ENCODE data around the gene ZYX.
"Not testable (repeated sequence)": the region's sequence is repeated elsewhere in the genome, so short reads cannot be mapped to it uniquely, and the experiment has no call there.

The ZYX gene

DNA sequence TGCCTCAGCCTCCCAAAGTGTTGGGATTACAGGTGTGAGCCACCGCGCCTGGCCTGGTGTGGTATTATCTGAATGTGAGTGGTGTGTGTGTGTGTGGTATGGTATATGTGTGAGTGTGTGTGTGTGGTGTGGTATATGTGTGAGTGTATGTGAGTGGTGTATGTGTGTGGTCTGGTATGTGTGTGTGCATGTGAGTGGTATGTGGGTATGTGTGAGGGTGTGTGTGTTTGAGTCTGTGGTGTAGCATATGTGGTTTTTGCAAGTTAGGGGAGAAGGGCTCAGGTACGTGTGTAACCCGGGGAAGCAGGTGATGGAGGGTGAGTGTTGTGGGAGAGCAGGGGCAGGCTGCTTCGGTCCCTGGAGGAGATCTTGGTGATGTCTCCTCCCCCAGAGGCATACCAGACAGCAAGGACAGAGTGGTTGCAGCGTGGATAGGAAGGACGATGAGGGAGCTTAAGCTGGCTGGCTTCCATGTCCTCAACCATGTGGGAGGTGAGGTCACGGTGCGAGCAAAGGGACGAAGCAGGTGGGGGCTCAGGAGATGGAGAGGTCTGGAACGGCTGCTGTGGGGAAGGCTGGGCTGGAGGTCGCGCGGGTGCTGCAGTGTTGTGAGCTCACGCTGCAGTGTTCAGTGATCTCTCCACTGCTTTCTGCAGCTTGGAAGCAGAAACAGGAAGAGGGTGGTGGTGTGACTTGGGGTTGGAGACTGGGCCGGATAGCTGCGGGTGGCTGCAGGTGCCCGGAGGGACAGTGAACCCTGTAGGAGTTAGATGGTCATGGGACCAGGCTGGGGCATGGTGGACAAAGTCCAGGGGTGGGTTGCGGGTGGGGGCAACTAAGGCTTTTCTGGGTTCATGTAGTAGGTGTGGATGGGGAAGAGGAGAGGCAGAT, 5.0 kb downstream of the ZYX start:
- DNase-seq, result no peak

DNA sequence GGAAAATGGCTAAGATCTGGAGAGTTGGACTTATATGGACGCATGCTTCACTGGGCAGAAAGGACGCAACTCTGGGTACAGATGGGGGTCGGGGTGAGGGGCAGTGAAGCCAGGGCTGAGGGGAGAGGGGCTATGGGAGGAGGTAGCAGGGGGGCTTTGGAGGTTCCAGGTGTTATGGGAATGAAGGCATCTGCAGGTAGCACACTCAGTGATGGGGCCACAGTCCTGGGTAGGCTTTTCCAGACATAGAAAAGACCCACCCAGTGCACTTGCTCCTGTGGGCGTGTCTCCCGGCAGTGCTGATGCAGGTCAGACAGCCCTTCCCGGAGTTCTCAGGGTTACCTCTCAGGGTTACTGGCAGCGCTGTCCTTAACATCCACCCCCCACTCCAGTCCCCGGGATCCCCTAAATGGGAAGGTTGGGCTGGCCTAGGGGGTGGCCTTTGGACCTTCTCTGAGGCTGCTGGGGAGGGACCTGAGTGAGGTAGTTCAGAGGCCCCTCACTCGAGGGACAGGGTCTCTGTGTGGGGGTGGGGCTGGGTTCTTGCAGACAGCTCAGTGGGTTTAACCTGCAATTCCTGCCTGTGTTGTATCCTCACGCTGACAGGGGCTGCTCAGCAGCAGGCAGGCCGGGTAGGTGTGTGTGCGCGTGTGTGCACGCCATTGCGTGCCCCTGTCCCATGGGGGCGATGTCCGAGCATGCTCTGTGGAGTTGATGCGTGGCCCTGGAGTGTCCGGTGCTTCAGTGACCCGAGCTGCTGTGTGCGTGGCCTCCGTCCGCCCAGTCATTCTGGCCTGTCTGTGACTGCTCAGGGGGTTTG, 6.2 kb downstream of the ZYX start:
- no peak for DNase-seq

DNA sequence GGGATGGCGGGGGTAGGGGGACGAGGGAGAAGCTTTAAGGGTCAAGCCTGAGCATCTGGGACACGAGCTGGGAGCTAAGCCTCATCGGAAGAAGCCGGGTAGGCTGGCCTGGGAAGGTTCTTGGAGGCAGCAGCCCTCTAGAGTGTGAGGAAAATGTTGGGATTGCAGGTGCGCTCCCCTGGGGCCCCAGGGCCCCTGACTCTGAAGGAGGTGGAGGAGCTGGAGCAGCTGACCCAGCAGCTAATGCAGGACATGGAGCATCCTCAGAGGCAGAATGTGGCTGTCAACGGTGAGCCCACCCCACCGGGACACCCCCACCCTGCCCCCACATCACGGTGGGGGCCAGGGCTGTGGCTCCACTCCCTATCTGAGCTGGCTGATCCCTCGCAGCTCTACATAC, 6.9 kb downstream of the ZYX start:
- DNase-seq, result no peak

DNA sequence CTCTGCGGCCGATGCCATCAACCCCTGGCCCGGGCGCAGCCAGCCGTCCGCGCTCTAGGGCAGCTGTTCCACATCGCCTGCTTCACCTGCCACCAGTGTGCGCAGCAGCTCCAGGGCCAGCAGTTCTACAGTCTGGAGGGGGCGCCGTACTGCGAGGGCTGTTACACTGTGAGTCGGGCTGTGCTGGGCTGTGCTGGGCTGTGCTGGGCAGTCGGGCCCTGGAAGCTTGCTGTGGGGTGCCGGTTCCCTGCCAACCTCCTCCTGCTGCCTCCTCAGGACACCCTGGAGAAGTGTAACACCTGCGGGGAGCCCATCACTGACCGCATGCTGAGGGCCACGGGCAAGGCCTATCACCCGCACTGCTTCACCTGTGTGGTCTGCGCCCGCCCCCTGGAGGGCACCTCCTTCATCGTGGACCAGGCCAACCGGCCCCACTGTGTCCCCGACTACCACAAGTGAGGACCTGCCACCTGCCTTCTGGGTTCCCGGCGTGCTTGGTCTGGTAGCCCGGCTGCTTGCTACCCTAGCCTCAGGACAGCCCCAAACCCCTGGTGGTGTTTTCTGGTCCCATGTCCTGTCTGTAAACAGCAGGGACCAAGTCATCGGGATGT, 7.5 kb downstream of the ZYX start:
- no peak for DNase-seq

DNA sequence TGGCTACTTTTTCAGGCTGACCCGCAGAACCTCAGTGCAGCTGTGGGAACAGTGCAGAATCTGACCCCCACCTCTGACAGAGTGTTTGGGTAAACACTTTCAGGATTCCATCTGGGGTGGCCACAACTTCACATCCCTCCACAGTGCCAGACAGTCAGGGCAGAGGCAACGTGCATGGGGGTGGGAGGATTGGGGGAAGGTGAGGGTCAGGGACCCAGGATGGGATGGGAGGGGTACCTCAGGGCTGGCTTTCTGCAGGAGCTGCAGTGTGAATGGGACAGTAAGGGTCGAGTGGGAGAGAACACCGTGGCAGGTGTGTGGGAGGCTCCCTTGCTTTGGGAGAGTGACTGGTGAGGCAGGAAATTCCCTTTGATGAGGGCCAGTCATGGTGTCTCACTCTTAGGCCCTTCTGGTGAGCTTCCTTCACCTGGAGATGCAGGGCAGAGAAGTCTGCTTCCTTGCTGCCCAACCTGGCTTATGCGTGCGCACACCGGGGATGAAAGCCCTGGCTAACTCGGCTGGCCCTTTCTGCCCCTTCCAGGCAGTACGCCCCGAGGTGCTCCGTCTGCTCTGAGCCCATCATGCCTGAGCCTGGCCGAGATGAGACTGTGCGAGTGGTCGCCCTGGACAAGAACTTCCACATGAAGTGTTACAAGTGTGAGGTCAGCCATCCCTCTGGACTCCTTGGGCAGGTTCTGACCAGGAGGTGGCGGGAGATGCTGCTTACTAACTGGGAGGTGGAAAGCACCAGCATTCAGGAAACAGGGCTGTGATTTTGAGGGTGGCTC, 8.4 kb downstream of the ZYX start:
- no peak for DNase-seq

DNA sequence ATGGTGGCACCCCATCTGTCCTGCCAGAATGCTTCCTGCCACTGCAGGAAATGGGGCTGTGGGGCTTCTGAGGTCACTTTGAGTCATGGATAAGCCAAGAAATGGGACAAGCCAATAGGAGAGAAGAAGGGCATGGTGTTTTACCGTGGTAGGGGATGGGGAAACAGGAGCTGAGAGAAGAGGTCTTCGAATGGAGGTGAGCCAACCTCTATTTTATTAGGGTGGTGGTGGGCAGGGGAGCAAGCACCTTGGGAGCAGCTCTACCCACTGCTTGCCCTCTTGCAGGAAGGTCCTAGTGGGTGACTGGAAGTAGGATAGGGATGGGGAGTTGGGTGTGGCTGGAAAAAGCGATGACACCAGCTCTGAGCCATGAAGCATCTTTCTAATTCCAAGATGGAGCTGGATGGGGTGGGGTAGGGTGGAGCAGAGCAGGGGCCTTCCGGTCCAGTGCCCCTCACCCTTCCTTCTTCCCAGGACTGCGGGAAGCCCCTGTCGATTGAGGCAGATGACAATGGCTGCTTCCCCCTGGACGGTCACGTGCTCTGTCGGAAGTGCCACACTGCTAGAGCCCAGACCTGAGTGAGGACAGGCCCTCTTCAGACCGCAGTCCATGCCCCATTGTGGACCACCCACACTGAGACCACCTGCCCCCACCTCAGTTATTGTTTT, 9.1 kb downstream of the ZYX start:
- no peak for DNase-seq

DNA sequence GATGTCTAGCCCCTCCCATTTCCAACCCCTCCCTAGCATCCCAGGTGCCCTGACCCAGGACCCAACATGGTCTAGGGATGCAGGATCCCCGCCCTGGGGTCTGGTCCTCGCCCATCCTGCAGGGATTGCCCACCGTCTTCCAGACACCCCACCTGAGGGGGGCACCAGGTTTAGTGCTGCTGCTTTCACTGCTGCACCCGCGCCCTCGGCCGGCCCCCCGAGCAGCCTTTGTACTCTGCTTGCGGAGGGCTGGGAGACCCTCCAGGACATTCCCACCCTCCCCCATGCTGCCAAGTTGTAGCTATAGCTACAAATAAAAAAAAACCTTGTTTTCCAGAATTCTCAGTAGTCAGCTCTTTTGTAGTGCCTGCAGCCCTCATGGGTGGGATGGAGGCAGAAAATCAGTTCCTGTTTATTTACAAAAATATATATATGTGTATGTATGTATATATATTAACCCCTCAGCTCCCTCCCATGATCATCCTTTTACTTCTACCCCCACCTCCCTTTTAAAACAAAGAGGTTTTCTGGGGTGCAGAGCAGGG, 9.7 kb downstream of the ZYX start:
- DNase-seq, result no peak

DNA sequence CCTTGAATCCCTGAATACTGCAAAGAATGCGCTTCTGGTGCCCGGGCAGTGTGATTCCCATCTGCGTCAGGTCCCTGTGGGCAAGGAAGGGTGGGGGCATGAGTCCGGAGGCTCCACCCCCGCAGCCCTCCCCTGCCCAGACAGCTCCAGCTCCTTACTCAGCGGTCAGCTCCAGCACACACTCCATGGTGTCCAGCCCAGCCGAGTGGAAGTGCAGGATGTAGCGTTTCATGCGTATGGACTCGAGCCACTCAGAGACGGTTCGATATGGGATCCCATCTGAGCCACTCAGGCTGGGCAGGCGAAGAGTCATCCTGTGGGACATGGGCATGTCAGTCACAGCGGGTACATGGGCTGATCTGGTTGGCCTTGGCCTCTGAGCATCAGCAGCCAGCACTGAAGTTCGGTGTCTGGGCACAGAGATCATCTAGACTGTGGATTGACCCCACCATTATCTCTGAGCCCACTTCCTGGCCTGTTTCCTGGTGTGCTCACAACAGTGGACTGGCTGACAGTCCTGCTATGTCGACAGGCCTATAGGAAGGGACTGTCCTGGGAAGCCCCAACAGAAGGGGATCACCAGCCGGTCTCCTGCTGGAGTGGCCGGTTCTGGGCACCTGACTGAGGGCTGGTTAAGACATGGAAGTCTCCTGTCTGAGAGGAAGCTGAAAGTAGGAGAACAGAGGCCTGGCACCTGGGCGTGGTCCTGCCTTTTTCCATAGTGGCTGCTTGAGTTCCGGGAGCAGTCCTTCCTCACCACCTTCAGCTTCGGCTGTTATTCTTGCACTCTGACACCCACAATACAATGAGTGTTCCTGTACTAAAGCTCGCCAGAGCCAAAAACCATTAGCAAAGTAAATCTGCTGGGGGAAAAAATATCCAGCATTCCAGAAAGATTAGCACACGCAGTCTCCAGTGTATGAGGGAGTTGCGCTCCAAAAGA, 10.6 kb downstream of the ZYX start:
- no peak for DNase-seq

DNA sequence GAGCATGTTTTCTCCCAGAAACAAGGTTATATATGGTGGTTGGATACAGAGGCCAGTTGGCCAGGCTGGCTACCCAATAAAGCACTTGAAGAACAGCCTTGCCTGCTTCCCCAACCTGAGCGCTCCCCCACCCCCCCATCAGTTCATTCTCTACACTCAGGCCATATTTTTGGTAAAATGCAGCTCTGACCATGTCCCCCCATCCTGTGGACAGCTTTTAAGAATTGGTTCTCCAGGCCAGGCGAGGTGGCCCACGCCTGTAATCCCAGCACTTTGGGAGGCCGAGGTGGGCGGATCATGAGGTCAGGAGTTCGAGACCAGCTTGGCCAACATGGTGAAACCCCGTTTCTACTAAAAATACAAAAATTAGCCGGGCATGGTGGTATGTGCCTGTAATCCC, 11.3 kb downstream of the ZYX start:
- DNase-seq, result not testable (repeated sequence)

DNA sequence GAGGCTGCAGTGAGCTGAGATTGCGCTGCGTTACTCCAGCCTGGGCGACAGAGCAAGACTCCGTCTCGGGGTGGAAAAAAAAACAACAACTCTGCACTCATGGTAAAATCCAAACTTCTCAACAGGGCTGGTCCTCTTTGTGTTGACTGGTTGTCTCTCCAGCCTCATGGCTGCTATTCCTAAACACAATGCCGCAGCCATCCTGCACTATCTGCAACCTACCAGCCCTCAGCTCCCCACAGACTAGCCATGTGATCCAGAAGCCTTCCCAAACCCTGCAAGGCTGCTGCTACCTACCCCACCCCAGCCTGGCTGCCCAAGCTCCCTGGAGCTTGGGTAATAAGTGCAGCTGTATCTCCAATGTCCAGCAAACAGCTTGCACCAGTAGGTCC, 11.7 kb downstream of the ZYX start:
- DNase-seq, result no peak

DNA sequence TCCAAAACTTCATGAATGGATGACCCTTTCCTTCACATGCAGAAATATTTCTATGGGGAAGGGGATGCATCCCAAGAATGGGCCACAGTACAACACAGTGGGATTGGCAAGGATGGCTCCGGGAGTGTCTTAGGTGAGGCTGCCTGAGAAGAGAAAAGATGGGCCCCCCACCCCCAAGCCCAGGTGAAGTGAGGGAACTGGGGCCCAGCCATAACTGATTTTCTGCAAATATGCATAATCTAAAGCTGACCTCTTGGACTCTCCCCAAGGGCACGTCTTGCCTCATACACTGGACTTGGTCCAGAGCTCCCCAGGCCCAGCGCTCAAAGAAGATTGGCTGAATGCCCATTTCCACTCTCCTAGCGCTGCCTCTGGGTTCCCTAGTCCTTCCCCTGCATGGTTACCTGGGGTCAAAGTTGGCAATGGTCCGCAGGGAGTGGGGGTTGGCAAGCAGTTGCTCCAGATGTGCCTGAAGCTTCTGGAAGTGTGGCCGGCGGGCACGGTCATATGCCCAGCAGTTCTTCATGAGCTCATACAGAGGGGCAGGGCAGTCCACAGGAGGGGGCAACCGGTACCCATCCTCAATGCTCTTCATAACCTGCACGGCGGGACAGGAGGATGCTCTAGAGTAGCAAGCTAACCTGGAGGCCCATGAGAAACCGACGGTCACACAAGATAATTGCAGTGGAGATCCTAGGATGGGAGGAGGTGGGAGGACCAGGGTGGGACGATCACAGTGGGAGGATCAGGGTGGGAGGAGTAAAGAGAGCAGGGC, 12.3 kb downstream of the ZYX start:
- no peak for DNase-seq

DNA sequence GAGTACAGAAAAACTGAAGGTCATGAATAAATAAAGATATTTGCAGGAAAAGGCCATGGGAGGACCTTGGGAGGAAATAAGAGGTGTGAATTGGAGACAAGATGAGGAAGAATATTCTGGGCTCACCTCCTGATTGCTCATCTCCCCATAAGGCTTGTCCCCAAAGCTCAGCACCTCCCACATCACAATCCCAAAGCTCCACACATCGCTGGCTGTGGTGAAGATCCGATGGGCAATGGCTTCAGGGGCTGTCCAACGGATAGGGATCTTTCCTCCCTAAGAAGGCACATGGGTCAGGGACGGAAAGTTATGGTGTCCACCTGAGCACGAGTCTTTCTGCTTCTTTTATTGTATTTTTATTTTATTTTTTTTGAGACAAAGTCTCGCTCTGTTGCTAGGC, 12.9 kb downstream of the ZYX start:
- no peak for DNase-seq

DNA sequence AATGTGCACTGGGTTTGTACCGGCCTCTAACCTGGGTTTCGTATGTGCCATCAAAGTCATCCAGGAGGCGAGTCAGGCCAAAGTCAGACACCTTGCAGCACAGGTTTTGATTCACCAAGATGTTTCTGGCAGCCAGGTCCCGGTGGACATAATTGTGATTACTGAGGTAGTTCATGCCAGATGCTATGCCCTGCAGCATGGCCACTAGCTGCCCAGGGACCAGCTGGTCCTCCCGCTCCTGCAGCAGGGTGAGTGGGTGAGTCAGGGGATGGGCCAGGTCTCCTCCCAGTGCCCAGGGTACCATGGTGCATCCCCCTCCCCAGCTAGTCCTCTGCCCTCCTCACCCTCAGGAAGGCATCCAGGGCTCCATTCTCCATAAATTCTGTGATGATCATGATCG, 13.6 kb downstream of the ZYX start:
- no peak for DNase-seq

DNA sequence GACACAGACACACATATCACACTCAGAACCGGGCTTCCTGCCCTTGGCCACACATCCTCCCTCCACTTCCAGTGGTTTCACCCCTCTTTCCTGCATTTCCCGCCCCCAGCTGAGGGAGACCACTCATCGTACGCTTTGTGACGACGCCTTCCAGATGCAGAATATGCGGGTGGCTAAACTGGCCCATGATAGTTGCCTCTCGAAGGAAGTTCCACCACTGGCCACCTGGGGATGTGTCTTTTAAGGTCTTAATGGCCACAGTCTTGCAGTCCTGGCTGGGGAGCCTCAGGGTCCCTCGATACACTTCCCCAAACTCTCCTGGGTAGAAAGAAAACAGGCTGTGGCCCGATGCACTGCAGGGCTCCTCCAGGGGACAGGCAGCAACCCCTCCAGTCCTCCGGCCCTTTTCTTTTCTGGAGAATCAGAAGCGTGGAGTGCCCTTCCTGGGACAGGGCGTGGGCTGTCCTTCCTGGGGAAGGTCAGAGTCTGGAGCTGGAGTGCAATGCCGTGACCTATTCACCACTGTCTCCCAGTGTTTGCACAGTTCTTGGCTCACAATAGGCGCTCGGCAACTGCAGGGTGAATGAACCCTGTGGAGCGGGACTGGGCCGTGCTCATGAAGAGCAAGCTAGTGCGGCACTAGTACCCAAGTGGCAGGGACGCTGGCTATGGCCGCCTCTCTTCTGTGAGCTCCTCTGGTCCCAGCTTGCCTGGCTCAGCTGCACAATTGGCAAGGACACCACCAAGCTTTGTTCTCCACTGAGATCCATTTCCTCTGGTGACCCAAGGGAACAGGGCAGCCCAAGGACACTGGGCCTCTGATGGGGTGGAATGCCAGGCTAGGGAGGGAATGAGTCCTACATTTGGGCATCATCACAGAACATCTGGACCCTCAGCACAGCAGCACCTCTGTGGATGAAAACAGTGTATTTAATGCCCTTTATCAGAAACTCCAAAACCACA, 14.3 kb downstream of the ZYX start:
- DNase-seq, result no peak

DNA sequence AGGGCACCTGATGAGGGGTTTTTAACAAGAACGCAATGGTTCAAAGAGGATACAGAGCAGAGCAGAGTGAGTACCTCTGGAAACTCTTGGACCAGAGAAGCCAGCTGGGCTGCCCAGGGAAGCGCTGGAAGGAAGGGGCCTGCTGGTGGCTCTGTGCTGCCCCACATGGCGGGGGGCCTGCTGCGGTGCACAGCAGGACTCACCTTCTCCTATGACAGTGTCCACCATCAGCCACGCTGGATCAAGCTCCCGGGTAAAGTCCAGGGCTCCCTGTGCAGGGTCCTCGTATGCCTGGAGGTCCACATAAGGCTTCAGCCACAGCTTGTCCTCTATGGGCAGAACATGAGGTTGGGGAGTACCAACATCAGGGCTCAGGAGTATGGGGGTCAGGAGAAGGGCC, 15.0 kb downstream of the ZYX start:
- no peak for DNase-seq

DNA sequence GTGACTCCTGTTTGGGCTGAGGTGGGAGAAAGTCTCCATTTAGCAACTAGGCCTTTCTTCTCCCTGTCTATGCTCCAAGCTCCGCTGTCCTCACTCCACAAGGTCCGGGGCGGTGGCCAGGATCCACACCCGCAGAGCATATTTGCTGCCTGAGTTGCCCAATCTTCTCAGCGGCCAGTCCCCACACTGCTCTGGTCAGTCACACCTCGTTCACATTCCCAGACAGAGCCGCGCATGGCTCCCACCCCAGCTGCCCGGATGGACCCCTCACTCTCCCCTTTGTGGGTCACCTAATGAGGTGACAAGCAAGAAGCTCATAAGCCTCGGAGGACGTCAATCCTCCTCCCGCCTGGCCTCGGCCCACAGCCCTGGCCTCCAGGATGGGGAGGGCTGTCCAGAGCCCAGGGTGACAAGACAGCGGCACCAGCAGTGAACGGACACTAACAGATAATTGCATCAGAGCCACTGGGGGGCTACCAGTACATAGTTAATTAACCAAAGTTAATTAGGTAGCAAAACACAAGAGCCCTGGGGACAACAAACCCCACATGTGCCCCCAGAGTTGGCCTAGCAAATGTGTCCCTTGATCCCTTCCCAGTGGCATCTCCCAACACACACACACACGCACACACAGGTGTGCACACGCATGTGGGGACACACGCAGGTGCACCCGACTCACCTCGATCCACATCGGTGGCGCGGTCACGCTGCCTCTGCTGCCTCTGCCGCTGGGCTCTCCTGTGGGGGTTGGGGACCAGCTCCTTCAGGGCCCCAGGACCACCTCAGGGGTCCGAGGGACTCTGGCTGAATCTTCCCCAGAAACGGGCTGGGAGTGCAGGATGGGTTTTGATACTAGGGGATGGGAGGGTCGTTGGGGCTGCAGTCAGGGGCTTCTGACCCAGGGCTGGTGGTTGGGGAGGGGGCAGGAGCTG, 15.7 kb downstream of the ZYX start:
- no peak for DNase-seq

DNA sequence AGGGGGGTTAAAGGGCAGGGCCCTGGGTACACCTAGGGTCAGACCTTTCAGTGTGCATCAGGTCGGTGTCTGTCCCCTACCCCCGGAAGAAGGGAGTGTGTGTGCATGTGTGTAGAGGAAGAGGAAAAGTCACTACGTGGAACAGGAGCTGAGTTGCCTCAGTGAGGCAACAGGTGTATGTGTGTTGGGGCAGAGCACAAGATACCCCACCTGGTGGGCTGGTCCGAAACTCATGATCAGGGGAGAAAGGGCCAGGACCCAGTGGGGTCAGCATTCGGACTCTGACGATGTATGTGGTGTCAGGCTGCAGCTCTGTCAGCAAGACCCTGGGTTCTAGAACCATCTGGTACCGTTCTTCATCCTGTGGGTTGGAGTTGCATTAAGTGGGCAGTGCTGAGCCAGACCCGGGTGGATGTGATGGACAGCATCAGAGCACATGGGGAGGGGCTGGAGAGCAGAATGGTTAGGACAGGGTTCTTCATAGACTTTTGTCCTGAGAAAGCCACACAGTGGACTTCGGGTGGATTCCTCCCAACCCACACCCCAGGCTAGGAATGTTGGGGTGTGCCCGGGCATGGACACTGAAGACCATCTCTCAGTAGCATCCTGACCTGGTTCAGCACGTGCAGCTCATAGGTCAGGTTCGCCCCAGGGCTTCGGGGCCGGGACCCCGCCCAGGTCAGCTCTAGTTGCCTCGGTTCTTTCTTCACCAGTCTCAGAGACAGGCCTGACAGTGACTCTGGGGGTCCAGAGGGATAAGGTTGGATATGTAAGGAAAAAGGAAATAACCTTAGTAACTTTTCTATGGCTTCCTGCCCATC, 16.8 kb downstream of the ZYX start:
- no peak for DNase-seq
